ENCODE results near the gene HLA-DQB1.
"Not testable (repeated sequence)": the region's sequence is repeated elsewhere in the genome, so short reads cannot be mapped to it uniquely, and the experiment has no call there.

HLA-DQB1 gene

DNA sequence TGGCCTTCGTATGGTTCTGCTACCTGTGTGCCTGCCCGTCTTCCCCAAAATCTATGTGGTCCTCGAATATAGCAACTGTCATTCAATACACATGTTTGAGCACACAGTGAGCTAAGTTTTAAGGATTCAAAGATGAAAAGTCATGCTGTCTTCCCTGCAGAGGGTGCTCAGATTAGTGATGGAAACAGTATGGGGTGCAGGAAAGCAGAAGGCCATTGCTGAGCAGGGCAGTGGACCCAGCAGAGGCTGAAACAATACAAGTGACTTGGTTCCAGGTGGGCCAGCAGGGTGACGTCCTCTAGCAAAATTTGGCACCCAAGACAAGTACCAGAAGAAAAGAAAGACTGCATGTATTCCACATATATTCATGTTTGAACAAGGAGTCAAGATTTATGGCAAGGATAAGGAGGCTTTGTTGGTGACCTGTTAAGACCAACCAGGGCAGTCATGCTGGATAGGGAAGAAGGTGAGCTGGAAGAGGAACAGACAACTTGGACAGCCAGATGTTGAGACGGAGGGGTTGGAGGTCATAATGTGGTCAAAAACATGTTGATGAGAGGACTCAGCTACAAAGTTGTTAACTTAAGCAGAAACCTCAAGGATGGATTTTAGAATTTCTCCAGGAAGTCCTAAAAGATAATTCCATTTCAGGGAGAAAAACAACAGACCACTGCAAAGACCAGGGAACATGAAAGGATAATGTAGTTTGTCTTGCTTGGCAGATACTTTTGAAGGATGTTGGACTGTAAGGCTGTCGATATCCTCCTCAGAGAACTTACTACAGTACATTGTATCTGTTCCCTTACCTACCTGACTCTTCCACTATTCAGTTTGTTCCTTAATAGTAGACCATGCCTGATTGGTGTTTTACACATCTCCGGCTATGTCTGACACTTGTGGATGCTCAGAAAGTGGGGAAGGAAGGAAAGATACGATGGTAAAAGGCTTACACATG, 26.7 kb downstream of the HLA-DQB1 start:
- Histone ChIP-seq H3K4me1 (ENCODE audit: control insufficient read depth, insufficient read depth, low read length) (no peaks in the 10 kb centered on the region), H3K9me3 (ENCODE audit: control insufficient read depth, low read length) (no peaks in the 10 kb centered on the region), H3K36me3 (ENCODE audit: control insufficient read depth, insufficient read depth, low read length, severe bottlenecking) (no peaks in the 10 kb centered on the region), H3K9ac (ENCODE audit: low read length) (no peak overlapping the region), H3K27me3 (replicated peaks; ENCODE audit: control insufficient read depth, insufficient read depth, low read length) (no peaks in the 10 kb centered on the region), H3K4me3 (ENCODE audit: low read length) (no peak overlapping the region)
- no peak for DNase-seq (ENCODE audit: low read depth)

DNA sequence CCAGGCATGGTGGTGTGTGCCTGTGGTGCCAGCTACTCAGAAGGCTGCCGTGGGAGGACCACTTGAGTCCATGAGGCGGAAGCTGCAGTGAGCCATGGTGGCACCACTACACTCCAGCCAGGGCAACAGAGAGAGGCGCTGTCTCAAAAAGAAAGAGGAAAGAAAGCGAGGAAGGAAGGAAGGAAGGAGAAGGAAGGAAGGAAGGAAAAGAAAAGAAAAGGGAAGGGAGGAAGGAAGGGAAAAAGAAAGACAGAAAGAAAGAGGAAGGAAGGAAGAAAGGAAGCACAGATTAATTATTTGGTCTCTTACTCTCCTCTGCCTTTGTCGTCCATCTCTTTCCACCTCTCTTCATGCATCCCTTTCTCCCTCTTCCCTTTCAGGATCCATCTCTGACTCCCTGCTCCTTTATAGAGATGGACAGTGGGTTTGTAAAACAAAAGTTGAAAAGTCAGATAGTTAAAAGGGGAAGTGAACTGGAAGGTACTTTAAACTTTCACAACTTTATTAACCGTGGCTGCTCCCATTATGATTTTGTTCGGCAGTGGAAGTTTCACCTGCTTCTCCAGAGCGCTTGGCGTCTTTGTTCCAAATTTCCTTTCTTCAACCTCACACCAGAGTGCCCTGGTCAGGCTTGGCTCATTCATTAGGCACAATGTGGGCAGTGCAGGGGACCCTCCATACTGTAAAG, 27.8 kb downstream of the HLA-DQB1 start:
- Histone ChIP-seq H3K4me3 (ENCODE audit: low read length) (no peak overlapping the region), H3K27me3 (replicated peaks; ENCODE audit: control insufficient read depth, insufficient read depth, low read length) (no peaks in the 10 kb centered on the region), H3K9me3 (ENCODE audit: control insufficient read depth, low read length) (no peaks in the 10 kb centered on the region), H3K36me3 (ENCODE audit: control insufficient read depth, insufficient read depth, low read length, severe bottlenecking) (no peaks in the 10 kb centered on the region), H3K9ac (ENCODE audit: low read length) (no peak overlapping the region), H3K4me1 (ENCODE audit: control insufficient read depth, insufficient read depth, low read length) (no peaks in the 10 kb centered on the region)
- DNase-seq (ENCODE audit: low read depth): no peak

GRCh38 chr6:32637883-32638282, 28.6 kb downstream of the HLA-DQB1 start:
- no peaks in the 10 kb centered on the region for H3K36me3 ChIP-seq (ENCODE audit: control insufficient read depth, insufficient read depth, low read length, severe bottlenecking)
- no peaks in the 10 kb centered on the region for H3K27me3 ChIP-seq (replicated peaks; ENCODE audit: control insufficient read depth, insufficient read depth, low read length)
- DNase-seq (ENCODE audit: low read depth): no peak
- H3K4me1 ChIP-seq (ENCODE audit: control insufficient read depth, insufficient read depth, low read length): no peaks in the 10 kb centered on the region
- no peaks in the 10 kb centered on the region for H3K9me3 ChIP-seq (ENCODE audit: control insufficient read depth, low read length)
- H3K4me3 ChIP-seq (ENCODE audit: low read length): no peak overlapping the region
- no peak overlapping the region for H3K9ac ChIP-seq (ENCODE audit: low read length)

DNA sequence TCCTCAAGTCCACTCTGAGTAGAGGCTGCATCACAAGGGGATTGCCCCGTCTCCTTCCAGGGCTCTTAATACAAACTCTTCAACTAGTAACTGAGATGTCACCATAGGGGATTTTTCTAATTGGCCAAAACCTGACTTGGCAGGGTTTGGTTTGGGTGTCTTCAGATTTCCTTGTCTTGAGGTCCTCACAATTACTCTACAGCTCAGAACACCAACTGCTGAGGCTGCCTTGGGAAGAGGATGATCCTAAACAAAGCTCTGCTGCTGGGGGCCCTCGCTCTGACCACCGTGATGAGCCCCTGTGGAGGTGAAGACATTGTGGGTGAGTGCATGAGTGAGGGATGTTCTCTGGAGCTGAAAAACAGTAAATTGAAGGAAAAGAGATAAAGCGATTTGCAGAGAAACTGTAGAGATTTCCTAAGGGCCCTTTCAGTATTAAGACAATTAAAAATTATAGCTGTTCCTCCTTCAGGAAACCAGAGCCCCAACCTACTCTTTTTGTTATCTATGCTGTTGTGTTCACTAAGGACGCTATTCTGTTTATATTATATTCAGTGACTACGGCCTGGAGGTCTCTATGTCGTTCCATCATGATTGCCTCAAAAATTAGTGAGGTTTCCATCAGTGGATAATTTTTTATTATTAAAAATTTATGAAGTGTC, 29.1 kb downstream of the HLA-DQB1 start, which contains the start of gene HLA-DQA1:
Gene HLA-DQA1 (plus strand): TSS at position 188 of the 662 bp plus-strand sequence. CDS start 53 bp downstream, at position 241.
- DNase-seq (ENCODE audit: low read depth): no peak
- H3K27me3 ChIP-seq (replicated peaks; ENCODE audit: control insufficient read depth, insufficient read depth, low read length): no peaks in the 10 kb centered on the region
- H3K4me3 ChIP-seq (ENCODE audit: low read length): no peak within 1 kb of the TSS
- no peaks in the 10 kb centered on the region for H3K36me3 ChIP-seq (ENCODE audit: control insufficient read depth, insufficient read depth, low read length, severe bottlenecking)
- H3K9ac ChIP-seq (ENCODE audit: low read length): no peak within 1 kb of the TSS
- no peaks in the 10 kb centered on the region for H3K9me3 ChIP-seq (ENCODE audit: control insufficient read depth, low read length)
- no peaks in the 10 kb centered on the region for H3K4me1 ChIP-seq (ENCODE audit: control insufficient read depth, insufficient read depth, low read length)

- H3K27me3 ChIP-seq (replicated peaks; ENCODE audit: control insufficient read depth, insufficient read depth, low read length): no peaks in the 10 kb centered on the region
- no peak for DNase-seq (ENCODE audit: low read depth)
- H3K4me3 ChIP-seq (ENCODE audit: low read length): no peak overlapping the region
- H3K4me1 ChIP-seq (ENCODE audit: control insufficient read depth, insufficient read depth, low read length): no peaks in the 10 kb centered on the region
- no peaks in the 10 kb centered on the region for H3K9me3 ChIP-seq (ENCODE audit: control insufficient read depth, low read length)
- no peak overlapping the region for H3K9ac ChIP-seq (ENCODE audit: low read length)
- H3K36me3 ChIP-seq (ENCODE audit: control insufficient read depth, insufficient read depth, low read length, severe bottlenecking): no peaks in the 10 kb centered on the region
Measured at GRCh38 chr6:32635526-32636123, 30.8 kb downstream of the HLA-DQB1 start.

GRCh38 chr6:32629793-32630192, 36.7 kb downstream of the HLA-DQB1 start:
- H3K9me3 ChIP-seq (ENCODE audit: control insufficient read depth, low read length); H3K27me3 ChIP-seq (replicated peaks; ENCODE audit: control insufficient read depth, insufficient read depth, low read length); H3K4me3 ChIP-seq (ENCODE audit: low read length); H3K36me3 ChIP-seq (ENCODE audit: control insufficient read depth, insufficient read depth, low read length, severe bottlenecking); H3K9ac ChIP-seq (ENCODE audit: low read length); H3K4me1 ChIP-seq (ENCODE audit: control insufficient read depth, insufficient read depth, low read length); DNase-seq (ENCODE audit: low read depth): not testable (repeated sequence)

- Histone ChIP-seq H3K4me3 (ENCODE audit: low read length) (no peak overlapping the region), H3K9ac (ENCODE audit: low read length) (no peak overlapping the region), H3K4me1 (ENCODE audit: control insufficient read depth, insufficient read depth, low read length) (no peaks in the 10 kb centered on the region), H3K9me3 (ENCODE audit: control insufficient read depth, low read length) (no peaks in the 10 kb centered on the region), H3K36me3 (ENCODE audit: control insufficient read depth, insufficient read depth, low read length, severe bottlenecking) (no peaks in the 10 kb centered on the region), H3K27me3 (replicated peaks; ENCODE audit: control insufficient read depth, insufficient read depth, low read length) (no peaks in the 10 kb centered on the region)
- DNase-seq (ENCODE audit: low read depth): no peak
Measured at GRCh38 chr6:32627831-32628230, 38.6 kb downstream of the HLA-DQB1 start.

- DNase-seq (ENCODE audit: low read depth): no peak
- Histone ChIP-seq H3K4me1 (ENCODE audit: control insufficient read depth, insufficient read depth, low read length) (no peaks in the 10 kb centered on the region), H3K9me3 (ENCODE audit: control insufficient read depth, low read length) (no peaks in the 10 kb centered on the region), H3K4me3 (ENCODE audit: low read length) (no peak overlapping the region), H3K36me3 (ENCODE audit: control insufficient read depth, insufficient read depth, low read length, severe bottlenecking) (no peaks in the 10 kb centered on the region), H3K27me3 (replicated peaks; ENCODE audit: control insufficient read depth, insufficient read depth, low read length) (no peaks in the 10 kb centered on the region), H3K9ac (ENCODE audit: low read length) (no peak overlapping the region)
Measured at GRCh38 chr6:32627249-32627648, 39.2 kb downstream of the HLA-DQB1 start.

DNA sequence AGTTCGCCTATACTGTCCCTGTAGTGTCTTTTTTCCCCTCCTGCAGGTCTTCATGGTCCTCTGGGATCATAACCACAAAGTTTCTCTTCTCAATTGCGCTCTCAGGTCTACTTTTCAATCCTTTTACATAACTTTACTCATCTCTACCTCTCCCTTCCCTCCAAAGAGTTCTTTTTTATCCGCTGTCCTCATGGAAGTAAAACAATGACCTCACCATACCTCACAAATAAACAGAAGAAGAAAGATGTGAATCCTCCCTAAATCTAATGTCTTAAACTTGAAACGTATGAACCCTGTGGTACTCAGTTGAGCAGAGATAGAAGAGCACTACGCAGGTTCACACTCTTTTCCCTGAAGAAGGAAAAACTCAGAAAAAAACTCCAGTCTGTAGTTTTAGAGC, 41.3 kb downstream of the HLA-DQB1 start:
- no peaks in the 10 kb centered on the region for H3K36me3 ChIP-seq (ENCODE audit: control insufficient read depth, insufficient read depth, low read length, severe bottlenecking)
- H3K9me3 ChIP-seq (ENCODE audit: control insufficient read depth, low read length): no peaks in the 10 kb centered on the region
- no peak overlapping the region for H3K9ac ChIP-seq (ENCODE audit: low read length)
- H3K27me3 ChIP-seq (replicated peaks; ENCODE audit: control insufficient read depth, insufficient read depth, low read length): no peaks in the 10 kb centered on the region
- no peaks in the 10 kb centered on the region for H3K4me1 ChIP-seq (ENCODE audit: control insufficient read depth, insufficient read depth, low read length)
- DNase-seq (ENCODE audit: low read depth): no peak
- H3K4me3 ChIP-seq (ENCODE audit: low read length): no peak overlapping the region

DNA sequence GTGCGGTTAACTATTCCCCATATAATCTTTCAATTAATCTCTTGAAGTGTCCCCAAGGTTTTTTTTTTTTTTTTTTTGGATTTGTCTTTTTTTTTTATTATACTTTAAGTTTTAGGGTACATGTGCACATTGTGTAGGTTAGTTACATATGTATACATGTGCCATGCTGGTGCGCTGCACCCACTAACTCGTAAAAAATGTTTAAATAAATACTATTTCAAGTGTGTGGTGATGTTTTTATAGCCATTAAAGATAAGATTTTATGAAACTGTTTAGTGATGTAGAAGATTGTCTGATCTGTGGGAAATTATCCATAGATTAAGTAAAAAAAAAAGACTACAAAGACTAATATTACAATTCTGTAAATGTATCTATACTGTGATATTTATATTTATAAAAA, 41.9 kb downstream of the HLA-DQB1 start:
- no peak overlapping the region for H3K9ac ChIP-seq (ENCODE audit: low read length)
- no peaks in the 10 kb centered on the region for H3K27me3 ChIP-seq (replicated peaks; ENCODE audit: control insufficient read depth, insufficient read depth, low read length)
- DNase-seq (ENCODE audit: low read depth): no peak
- no peaks in the 10 kb centered on the region for H3K9me3 ChIP-seq (ENCODE audit: control insufficient read depth, low read length)
- no peaks in the 10 kb centered on the region for H3K4me1 ChIP-seq (ENCODE audit: control insufficient read depth, insufficient read depth, low read length)
- H3K4me3 ChIP-seq (ENCODE audit: low read length): no peak overlapping the region
- no peaks in the 10 kb centered on the region for H3K36me3 ChIP-seq (ENCODE audit: control insufficient read depth, insufficient read depth, low read length, severe bottlenecking)

DNA sequence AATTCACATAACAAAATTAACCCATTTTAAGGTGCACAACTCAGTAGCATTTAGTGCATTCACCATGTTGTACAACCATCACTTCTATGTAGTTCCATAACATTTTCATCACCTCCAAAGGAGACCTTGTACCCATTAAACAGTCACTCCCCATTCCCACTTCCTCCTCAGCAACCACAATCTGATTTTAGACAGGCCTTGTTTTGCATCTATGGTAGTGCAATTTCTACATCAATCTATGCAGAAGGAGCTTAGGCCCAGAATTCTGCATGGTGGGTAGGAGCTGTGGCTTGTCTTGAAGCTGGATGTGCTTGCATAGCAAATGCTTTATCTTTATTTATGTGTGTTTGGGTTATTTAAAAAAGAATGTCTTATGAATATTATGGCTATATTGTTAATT, 42.8 kb downstream of the HLA-DQB1 start:
- H3K4me3 ChIP-seq (ENCODE audit: low read length): no peak overlapping the region
- no peak for DNase-seq (ENCODE audit: low read depth)
- H3K4me1 ChIP-seq (ENCODE audit: control insufficient read depth, insufficient read depth, low read length): no peaks in the 10 kb centered on the region
- H3K9ac ChIP-seq (ENCODE audit: low read length): no peak overlapping the region
- no peaks in the 10 kb centered on the region for H3K27me3 ChIP-seq (replicated peaks; ENCODE audit: control insufficient read depth, insufficient read depth, low read length)
- no peaks in the 10 kb centered on the region for H3K36me3 ChIP-seq (ENCODE audit: control insufficient read depth, insufficient read depth, low read length, severe bottlenecking)
- no peaks in the 10 kb centered on the region for H3K9me3 ChIP-seq (ENCODE audit: control insufficient read depth, low read length)

All from adipocyte (in vitro differentiated cells).